ENCODE measurements around the gene FBXL7. TPM values are rescaled to one million over a fixed set of nuclear protein-coding genes. Genes with fewer than 3 reads are reported as not detected.
A peak's percentile ranks its signal among the peaks of the same experiment; 100 is the strongest.

The FBXL7 gene
- total and polyA plus RNA-seq, 10 donors: 1.1 to 12.9 (median 8.3) TPM

DNA sequence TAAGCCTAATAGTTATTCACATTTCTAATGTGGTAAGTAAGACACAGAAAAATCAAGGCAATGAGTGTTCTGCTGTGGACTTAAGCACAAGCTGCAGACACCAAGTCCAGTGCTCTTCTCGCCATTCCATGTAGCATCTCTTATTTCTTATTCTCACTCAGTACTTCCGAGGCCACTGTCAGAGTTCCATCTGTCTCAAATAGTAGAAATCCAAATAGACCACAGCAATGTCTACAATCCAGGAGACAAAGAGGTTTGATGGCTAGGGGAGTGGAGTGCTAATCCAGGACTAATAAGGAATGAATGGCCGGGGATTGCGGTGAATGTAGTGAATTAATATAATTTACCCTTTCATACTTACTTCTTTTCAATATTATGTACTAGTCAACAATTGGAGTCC, 147.3 kb downstream of the FBXL7 start:
- H3K27ac ChIP-seq: peak overlapping the region in 3 of 8 donors; percentile 0 to 6 (median 4)
- no peak overlapping the region for H3K4me3 ChIP-seq
- intact Hi-C loops (cut with DNase I; ENCODE audit: low total_unique reads): no loop called here
- no peaks in the 10 kb centered on the region for H3K36me3 ChIP-seq
- 68 to 88% (median 76%) methylated on average over 4 of the region's 4 CpGs for WGBS, 5 donors
- no peak for DNase-seq
- peaks cover 0 to 6% (median 0%) of the 10 kb centered on the region in 8 donors for H3K9me3 ChIP-seq
- no peaks in the 10 kb centered on the region for H3K27me3 ChIP-seq (replicated peaks in 1 of 7)
- TF ChIP-seq, protein P1, sequence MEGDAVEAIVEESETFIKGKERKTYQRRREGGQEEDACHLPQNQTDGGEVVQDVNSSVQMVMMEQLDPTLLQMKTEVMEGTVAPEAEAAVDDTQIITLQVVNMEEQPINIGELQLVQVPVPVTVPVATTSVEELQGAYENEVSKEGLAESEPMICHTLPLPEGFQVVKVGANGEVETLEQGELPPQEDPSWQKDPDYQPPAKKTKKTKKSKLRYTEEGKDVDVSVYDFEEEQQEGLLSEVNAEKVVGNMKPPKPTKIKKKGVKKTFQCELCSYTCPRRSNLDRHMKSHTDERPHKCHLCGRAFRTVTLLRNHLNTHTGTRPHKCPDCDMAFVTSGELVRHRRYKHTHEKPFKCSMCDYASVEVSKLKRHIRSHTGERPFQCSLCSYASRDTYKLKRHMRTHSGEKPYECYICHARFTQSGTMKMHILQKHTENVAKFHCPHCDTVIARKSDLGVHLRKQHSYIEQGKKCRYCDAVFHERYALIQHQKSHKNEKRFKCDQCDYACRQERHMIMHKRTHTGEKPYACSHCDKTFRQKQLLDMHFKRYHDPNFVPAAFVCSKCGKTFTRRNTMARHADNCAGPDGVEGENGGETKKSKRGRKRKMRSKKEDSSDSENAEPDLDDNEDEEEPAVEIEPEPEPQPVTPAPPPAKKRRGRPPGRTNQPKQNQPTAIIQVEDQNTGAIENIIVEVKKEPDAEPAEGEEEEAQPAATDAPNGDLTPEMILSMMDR (IDR thresholded peaks at IDR 0.05 in 8 of 11, conservative IDR thresholded peaks at IDR 0.05 in 3 of 11): no peak
- TF ChIP-seq POLR2A (IDR thresholded peaks at IDR 0.05) (no peak), POLR2AphosphoS5 (IDR thresholded peaks at IDR 0.05) (no peak)
- peaks cover 0 to 10% (median 0%) of the 10 kb centered on the region in 6 donors for H3K4me1 ChIP-seq

DNA sequence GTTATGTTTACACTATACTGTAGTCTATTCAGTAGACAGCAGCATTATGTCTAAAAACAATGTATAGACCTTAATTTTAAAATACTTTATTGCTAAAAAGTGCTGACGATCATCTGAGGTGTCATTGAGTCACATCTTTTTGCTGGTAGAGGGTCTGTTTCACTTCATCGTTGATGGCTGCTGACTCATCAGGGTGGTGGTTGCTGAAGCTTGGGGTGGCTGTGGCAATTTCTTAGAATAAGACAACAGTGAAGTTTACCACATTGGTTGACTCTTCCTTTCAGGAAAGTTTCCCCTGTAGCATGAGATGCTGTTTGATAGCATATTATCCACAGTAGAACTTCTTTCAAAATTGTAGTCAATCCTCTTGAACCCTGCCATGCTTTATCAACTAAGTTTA, 150.3 kb downstream of the FBXL7 start:
- intact Hi-C loops (cut with DNase I; ENCODE audit: low total_unique reads): no loop called here
- H3K27me3 ChIP-seq (replicated peaks in 1 of 7): no peaks in the 10 kb centered on the region
- 76 to 89% (median 83%) methylated on average over 2 of the region's 2 CpGs for WGBS, 5 donors

DNA sequence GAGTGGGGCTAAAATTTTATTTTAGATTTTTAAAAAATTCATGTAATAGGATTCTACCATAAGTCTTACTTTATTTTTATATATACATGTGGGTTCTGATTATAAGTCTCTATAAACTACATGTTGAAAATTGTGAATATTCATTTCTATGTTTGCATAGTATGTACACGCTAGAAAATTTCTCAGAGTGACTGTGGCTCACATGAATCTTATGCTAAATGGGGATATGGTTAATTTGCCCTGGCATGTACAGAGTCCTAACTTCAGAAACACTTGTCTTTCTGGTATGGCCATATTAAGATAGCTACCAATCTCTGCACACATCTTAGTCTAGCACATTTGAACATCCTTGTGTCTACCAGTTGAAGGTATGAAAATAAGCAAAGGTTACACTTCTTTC, 154.8 kb downstream of the FBXL7 start:
- WGBS, 5 donors: 0 to 93% (median 33%) methylated on average over 1 of the region's 1 CpG
- Histone ChIP-seq H3K27me3 (replicated peaks in 1 of 7) (no peaks in the 10 kb centered on the region), H3K4me1 (no peaks in the 10 kb centered on the region), H3K9me3 (peaks cover 0 to 6% (median 0%) of the 10 kb centered on the region in 8 donors), H3K27ac (no peak overlapping the region), H3K4me3 (no peak overlapping the region), H3K36me3 (no peaks in the 10 kb centered on the region)
- TF ChIP-seq POLR2AphosphoS5 (IDR thresholded peaks at IDR 0.05) (no peak), POLR2A (IDR thresholded peaks at IDR 0.05) (no peak)
- TF ChIP-seq, protein P1 (IDR thresholded peaks at IDR 0.05 in 8 of 11, conservative IDR thresholded peaks at IDR 0.05 in 3 of 11): no peak
- DNase-seq: no peak
- intact Hi-C loops (cut with DNase I; ENCODE audit: low total_unique reads): no loop called here

More for the DNA sequence above, 150.3 kb downstream of the FBXL7 start:
- no peak for TF ChIP-seq POLR2A (IDR thresholded peaks at IDR 0.05)
- TF ChIP-seq, protein P1 (IDR thresholded peaks at IDR 0.05 in 8 of 11, conservative IDR thresholded peaks at IDR 0.05 in 3 of 11): no peak
- TF ChIP-seq POLR2AphosphoS5 (IDR thresholded peaks at IDR 0.05): no peak
- Histone ChIP-seq H3K27ac (no peak overlapping the region), H3K36me3 (no peaks in the 10 kb centered on the region), H3K4me3 (no peak overlapping the region), H3K9me3 (peaks cover 0 to 6% (median 0%) of the 10 kb centered on the region in 8 donors), H3K4me1 (peaks cover 0 to 7% (median 0%) of the 10 kb centered on the region in 6 donors)
- no peak for DNase-seq

DNA sequence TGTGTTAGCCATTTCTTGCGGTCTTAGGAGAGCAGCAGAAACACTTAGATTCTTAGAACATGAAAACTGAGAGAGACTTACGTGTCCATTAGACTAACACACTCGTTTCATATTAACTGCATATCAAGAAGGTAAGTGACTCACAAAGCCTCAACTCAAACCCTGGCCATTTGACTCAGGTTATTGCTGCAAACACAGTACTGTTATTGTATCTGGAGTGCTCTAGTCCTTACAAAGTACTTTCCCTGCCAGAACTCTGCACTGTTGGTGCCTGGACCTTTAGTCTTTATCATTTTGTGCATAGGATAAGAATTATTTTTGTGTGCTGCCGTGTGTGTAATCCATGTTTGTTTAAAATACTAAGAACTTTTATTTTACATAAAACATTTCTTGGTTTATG, 155.7 kb downstream of the FBXL7 start:
- peaks cover 0 to 8% (median 2%) of the 10 kb centered on the region in 8 donors for H3K9me3 ChIP-seq
- TF ChIP-seq POLR2AphosphoS5 (IDR thresholded peaks at IDR 0.05) (no peak), POLR2A (IDR thresholded peaks at IDR 0.05) (no peak)
- TF ChIP-seq, protein P1 (IDR thresholded peaks at IDR 0.05 in 8 of 11, conservative IDR thresholded peaks at IDR 0.05 in 3 of 11): no peak
- H3K4me1 ChIP-seq: no peaks in the 10 kb centered on the region
- no peak overlapping the region for H3K27ac ChIP-seq
- intact Hi-C loops (cut with DNase I; ENCODE audit: low total_unique reads): no loop called here
- no peak overlapping the region for H3K4me3 ChIP-seq
- no peaks in the 10 kb centered on the region for H3K36me3 ChIP-seq
- DNase-seq: no peak
- no peaks in the 10 kb centered on the region for H3K27me3 ChIP-seq (replicated peaks in 1 of 7)
- 77 to 92% (median 83%) methylated on average over 4 of the region's 4 CpGs for WGBS, 5 donors

All from spleen (tissue), 11 donors.